ENCODE measurements around the gene GRIK1.

The GRIK1 gene

GRCh38 chr21:29909571-29909970 is 30.2 kb downstream of the GRIK1 start:
- DNase-seq (ENCODE audit: low read depth) = no peak

GRCh38 chr21:29904359-29905282 is 35.2 kb downstream of the GRIK1 start:
- no peak for DNase-seq (ENCODE audit: low read depth)

- no peak for DNase-seq (ENCODE audit: low read depth)
Observed at GRCh38 chr21:29896884-29897283, 42.9 kb downstream of the GRIK1 start.

GRCh38 chr21:29893687-29894086 is 46.1 kb downstream of the GRIK1 start:
- DNase-seq (ENCODE audit: low read depth) = no peak

GRCh38 chr21:29892379-29892778 is 47.4 kb downstream of the GRIK1 start:
- no peak for DNase-seq (ENCODE audit: low read depth)

GRCh38 chr21:29888437-29888836 is 51.4 kb downstream of the GRIK1 start:
- DNase-seq (ENCODE audit: low read depth) = no peak

- no peak for DNase-seq (ENCODE audit: low read depth)
Observed at GRCh38 chr21:29887313-29888009, 52.3 kb downstream of the GRIK1 start.

- DNase-seq (ENCODE audit: low read depth) = no peak
Observed at GRCh38 chr21:29885491-29885890, 54.3 kb downstream of the GRIK1 start.

GRCh38 chr21:29875873-29876272 is 63.9 kb downstream of the GRIK1 start:
- DNase-seq (ENCODE audit: low read depth) = no peak

GRCh38 chr21:29875036-29875716 is 64.6 kb downstream of the GRIK1 start:
- no peak for DNase-seq (ENCODE audit: low read depth)

GRCh38 chr21:29873908-29874307 is 65.9 kb downstream of the GRIK1 start:
- DNase-seq (ENCODE audit: low read depth) = no peak

- no peak for DNase-seq (ENCODE audit: low read depth)
Observed at GRCh38 chr21:29870814-29871213, 69.0 kb downstream of the GRIK1 start.

GRCh38 chr21:29867796-29868195 is 72.0 kb downstream of the GRIK1 start:
- no peak for DNase-seq (ENCODE audit: low read depth)

- no peak for DNase-seq (ENCODE audit: low read depth)
Observed at GRCh38 chr21:29860346-29860745, 79.5 kb downstream of the GRIK1 start.

- no peak for DNase-seq (ENCODE audit: low read depth)
Observed at GRCh38 chr21:29857150-29857549, 82.6 kb downstream of the GRIK1 start.

GRCh38 chr21:29854795-29855194 is 85.0 kb downstream of the GRIK1 start:
- DNase-seq (ENCODE audit: low read depth) = no peak

- DNase-seq (ENCODE audit: low read depth) = no peak
Observed at GRCh38 chr21:29851611-29852010, 88.2 kb downstream of the GRIK1 start.

GRCh38 chr21:29849735-29850176 is 90.0 kb downstream of the GRIK1 start:
- peak; percentile 3 for DNase-seq (ENCODE audit: low read depth)

- no peak for DNase-seq (ENCODE audit: low read depth)
Observed at GRCh38 chr21:29843804-29844203, 96.0 kb downstream of the GRIK1 start.

GRCh38 chr21:29834617-29835016 is 105.2 kb downstream of the GRIK1 start:
- no peak for DNase-seq (ENCODE audit: low read depth)

- no peak for DNase-seq (ENCODE audit: low read depth)
Observed at GRCh38 chr21:29832217-29832616, 107.6 kb downstream of the GRIK1 start.

- no peak for DNase-seq (ENCODE audit: low read depth)
Observed at GRCh38 chr21:29829564-29830275, 110.1 kb downstream of the GRIK1 start.
